Right lobe of liver (tissue), 6 donors: ENCODE measurements around the gene EPHB1. TPM values are rescaled to one million over a fixed set of nuclear protein-coding genes. Genes with fewer than 3 reads are reported as not detected.

Source experiments
- ATAC-seq, 4 donors: fragments of 200-7000 bp; cut with Tn5 transposase; one replicate each; pipeline ENCODE4 v1.9.1; 2020; ENCODE audit warnings: mild to moderate bottlenecking in 4 of 4, moderate library complexity in 4 of 4
- DNase-seq, 3 donors: peaks; one replicate each; pipeline ENCODE4 v3.0.0-alpha.2; 2020
- H3K27ac ChIP-seq, 3 donors: fragments of 200-600 bp; one replicate each; pipeline ENCODE4 v1.8.0; 2022
- H3K27me3 ChIP-seq, 2 donors: fragments of 200-600 bp; one replicate each; pipeline ENCODE4 v1.8.0; 2022
- H3K36me3 ChIP-seq, 4 donors: fragments of 200-600 bp; sonication (generic) in 1 of 4; one replicate each; pipeline versions ENCODE4 v1.5.1 to v1.8.0; 2017 to 2022; ENCODE audit warnings: control low read depth in 1 of 4
- H3K4me1 ChIP-seq, 4 donors: fragments of 200-600 bp; sonication (generic) in 1 of 4; one replicate each; pipeline versions ENCODE4 v1.5.1 to v1.8.0; 2017 to 2022; ENCODE audit warnings: control low read depth in 1 of 4
- H3K4me3 ChIP-seq, 3 donors: fragments of 200-600 bp; one replicate each; pipeline ENCODE4 v1.8.0; 2022
- H3K9me3 ChIP-seq, 4 donors: fragments of 200-600 bp; sonication (generic) in 1 of 4; one replicate each; pipeline versions ENCODE4 v1.5.1 to v1.8.0; 2017 to 2022; ENCODE audit warnings: control low read depth in 1 of 4
- POLR2A ChIP-seq: fragments of 450-650 bp; IDR thresholded peaks from one replicate; pipeline ENCODE4 v1.6.1; 2017; ENCODE audit warnings: antibody characterized with exemption, mild to moderate bottlenecking
- WGBS: methylation state at CpG from one replicate; pipeline ENCODE4 v1.1.6; 2018; ENCODE audit warnings: low coverage, low lambda C conversion rate; ENCODE audit not compliant: insufficient coverage; ENCODE audit errors: missing lambda C conversion rate; 5-methylcytosine and 5-hydroxymethylcytosine counted together
- intact Hi-C, 2 donors: fragments of 100-400 bp; cut with DNase I; formaldehyde crosslinking; loops; one replicate each; pipeline versions ENCODE4 v1.11.2 to v1.14.1; 2022
- total RNA-seq, 6 experiments: library from RNA; depleted of rRNA in 2 of 6; stranded (reverse); fragments of >200 nt in 2 of 6; fragmentation: NEBNext Ultra II Directional in 3 of 6; extraction: Animal tissue kit (Norgen Biotek cat#: 25700) in 3 of 6; gene quantifications; one replicate each; pipeline versions ENCODE4 v1.1.0 to v1.2.4, GENCODE V29; 2016 to 2023
- TF ChIP-seq, protein P1 (sequence below), 4 donors: fragments of 200-600 bp in 3 of 4; fragments of 450-650 bp in 1 of 4; IDR thresholded peaks; one replicate each; pipeline versions ENCODE4 v1.5.1 to v1.8.0; 2016 to 2022; ENCODE audit warnings: antibody characterized with exemption in 4 of 4, mild to moderate bottlenecking in 2 of 4
- donor health status: DM: no; HTN: yes; CAD: no.
- donor health status: DM: no; HTN: no; CAD: no.
- donor health status: DM: no; HTN: no; CAD: no.
- donor health status: DM: no; HTN: yes; CAD: no.
- donor health status: DM: no; HTN: yes; CAD: no.

EPHB1 gene
- total RNA-seq, 6 experiments from 2014 or later: 0.63 to 10.9 (median 1.8) TPM

DNA sequence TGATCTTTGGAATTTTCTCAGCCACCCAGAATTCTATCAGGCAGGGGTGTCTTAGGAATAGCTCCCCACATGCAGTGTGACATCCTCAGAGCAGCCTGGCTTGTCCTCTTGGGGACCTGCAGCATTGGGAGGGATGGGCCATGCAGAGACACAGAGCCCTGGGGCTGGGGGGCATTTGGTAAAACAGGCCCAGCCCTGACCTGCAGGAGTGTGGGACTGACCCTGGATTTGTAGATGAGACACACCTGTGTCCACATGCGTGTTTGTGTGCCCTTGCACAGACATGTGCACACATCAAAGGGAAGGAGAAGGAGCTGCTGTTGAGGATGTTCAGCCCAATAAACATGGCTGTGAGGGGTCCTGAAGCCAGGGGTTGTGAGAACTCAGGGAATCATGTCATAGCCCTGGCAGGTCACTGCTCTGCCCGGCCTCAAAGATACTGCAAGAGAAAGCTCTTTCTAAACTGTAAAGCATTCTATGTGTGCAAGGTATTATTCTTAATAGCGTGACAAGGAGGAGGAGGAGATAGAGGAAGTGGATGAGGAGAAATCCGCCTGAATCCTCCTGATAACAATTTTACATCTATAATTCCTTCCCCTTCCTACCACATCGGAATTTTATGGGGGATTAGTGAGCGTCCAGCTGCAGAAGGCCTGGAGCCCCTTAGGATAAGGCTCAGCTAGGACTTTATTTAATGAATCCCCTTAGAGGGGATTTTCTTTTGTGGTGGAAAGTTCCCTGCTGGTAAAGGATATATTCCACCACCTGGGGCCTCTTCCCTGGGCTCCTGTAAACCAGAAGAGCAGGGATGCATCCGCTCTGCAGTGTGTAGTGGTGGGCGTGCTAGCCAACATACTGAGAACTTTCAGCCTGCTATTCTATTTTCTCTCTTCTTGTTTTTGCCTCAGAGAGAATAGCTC is 245.5 kb downstream of the EPHB1 start:
- H3K9me3 ChIP-seq: no peaks in the 10 kb centered on the region
- H3K36me3 ChIP-seq: no peaks in the 10 kb centered on the region
- no peak for ATAC-seq
- no peak overlapping the region for H3K27ac ChIP-seq
- WGBS: 69% methylated on average over 8 of the region's 8 CpGs
- no peak for TF ChIP-seq POLR2A
- TF ChIP-seq, protein P1, sequence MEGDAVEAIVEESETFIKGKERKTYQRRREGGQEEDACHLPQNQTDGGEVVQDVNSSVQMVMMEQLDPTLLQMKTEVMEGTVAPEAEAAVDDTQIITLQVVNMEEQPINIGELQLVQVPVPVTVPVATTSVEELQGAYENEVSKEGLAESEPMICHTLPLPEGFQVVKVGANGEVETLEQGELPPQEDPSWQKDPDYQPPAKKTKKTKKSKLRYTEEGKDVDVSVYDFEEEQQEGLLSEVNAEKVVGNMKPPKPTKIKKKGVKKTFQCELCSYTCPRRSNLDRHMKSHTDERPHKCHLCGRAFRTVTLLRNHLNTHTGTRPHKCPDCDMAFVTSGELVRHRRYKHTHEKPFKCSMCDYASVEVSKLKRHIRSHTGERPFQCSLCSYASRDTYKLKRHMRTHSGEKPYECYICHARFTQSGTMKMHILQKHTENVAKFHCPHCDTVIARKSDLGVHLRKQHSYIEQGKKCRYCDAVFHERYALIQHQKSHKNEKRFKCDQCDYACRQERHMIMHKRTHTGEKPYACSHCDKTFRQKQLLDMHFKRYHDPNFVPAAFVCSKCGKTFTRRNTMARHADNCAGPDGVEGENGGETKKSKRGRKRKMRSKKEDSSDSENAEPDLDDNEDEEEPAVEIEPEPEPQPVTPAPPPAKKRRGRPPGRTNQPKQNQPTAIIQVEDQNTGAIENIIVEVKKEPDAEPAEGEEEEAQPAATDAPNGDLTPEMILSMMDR (IDR thresholded peaks at IDR 0.05): no peak
- DNase-seq: no peak
- H3K4me1 ChIP-seq: no peaks in the 10 kb centered on the region
- no peak overlapping the region for H3K4me3 ChIP-seq
- intact Hi-C loops: no loop called here
- H3K27me3 ChIP-seq: no peaks in the 10 kb centered on the region

DNA sequence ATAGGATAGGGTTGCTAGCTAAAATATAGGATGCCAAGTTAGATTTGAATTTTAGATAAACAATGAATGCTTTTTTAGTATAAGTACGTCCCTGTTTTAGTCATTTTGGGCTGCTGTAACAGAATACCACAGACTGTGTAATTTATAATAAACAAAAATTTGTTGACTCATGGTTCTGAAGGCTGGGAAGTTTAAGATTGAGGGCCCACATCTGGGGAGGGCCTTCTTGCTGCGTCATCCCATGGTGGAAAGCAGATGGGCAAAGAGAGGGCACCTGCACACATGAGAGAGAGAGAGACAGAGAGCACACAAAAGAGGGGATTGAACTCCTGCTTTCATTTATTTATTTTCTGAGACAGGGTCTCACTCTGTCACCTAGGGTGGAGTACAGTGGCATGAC is 246.5 kb downstream of the EPHB1 start:
- Histone ChIP-seq H3K4me3 (no peak overlapping the region), H3K36me3 (no peaks in the 10 kb centered on the region), H3K4me1 (no peaks in the 10 kb centered on the region), H3K9me3 (no peaks in the 10 kb centered on the region), H3K27me3 (no peaks in the 10 kb centered on the region), H3K27ac (no peak overlapping the region)
- DNase-seq: no peak
- 61% methylated on average over 2 of the region's 2 CpGs for WGBS
- TF ChIP-seq POLR2A: no peak
- TF ChIP-seq, protein P1 (IDR thresholded peaks at IDR 0.05): no peak
- no peak for ATAC-seq
- intact Hi-C loops: no loop called here

DNA sequence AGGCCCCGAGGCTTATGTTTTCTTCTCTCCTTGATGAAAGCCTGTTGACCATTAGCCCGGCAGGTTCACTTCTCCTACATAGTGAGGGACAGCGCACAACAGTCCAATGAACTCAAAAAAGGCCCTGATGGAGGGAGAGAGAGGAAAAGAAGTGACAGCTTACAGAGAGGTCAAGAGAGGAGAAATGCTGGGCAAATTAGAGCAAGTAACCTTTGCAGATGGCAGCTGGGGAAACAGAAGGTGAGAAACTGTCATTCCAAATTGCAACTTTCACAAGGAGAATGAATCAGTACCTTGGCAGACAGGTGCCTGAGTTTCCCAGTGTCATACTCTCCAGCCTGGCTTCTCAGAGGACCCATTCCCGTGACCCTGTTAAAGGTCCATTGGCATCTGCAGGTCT is 252.0 kb downstream of the EPHB1 start:
- H3K4me3 ChIP-seq: no peak overlapping the region
- ATAC-seq (no peak), DNase-seq (no peak)
- no peaks in the 10 kb centered on the region for H3K4me1 ChIP-seq
- no peak overlapping the region for H3K27ac ChIP-seq
- TF ChIP-seq POLR2A: no peak
- TF ChIP-seq, protein P1 (IDR thresholded peaks at IDR 0.05): no peak
- H3K27me3 ChIP-seq: no peaks in the 10 kb centered on the region
- no peaks in the 10 kb centered on the region for H3K36me3 ChIP-seq
- intact Hi-C loops: no loop called here
- WGBS: 83% methylated on average over 3 of the region's 4 CpGs
- no peaks in the 10 kb centered on the region for H3K9me3 ChIP-seq

DNA sequence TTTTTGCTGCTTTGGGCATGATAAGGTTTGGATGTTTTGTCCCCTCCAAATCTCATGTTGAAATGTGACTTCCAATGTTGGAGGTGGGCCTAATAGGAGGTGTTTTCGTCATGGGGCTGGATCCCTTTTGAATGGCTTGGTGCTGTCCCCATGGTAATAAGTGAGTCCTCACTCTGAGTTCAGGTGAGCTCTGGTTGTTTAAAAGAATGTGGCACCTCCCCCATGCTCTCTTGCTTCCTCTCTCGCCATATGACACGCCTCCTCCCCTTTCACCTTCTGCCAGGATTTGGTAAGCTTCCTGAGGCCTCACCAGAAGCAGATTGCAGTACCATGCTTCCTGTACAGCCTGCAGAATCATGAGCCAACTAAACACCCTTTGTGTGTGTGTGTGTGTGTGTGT is 255.5 kb downstream of the EPHB1 start:
- Histone ChIP-seq H3K4me3 (no peak overlapping the region), H3K4me1 (no peaks in the 10 kb centered on the region), H3K27ac (no peak overlapping the region), H3K27me3 (no peaks in the 10 kb centered on the region), H3K36me3 (no peaks in the 10 kb centered on the region), H3K9me3 (no peaks in the 10 kb centered on the region)
- DNase-seq: no peak
- WGBS: 82% methylated on average over 3 of the region's 3 CpGs
- no peak for TF ChIP-seq POLR2A
- TF ChIP-seq, protein P1 (IDR thresholded peaks at IDR 0.05): no peak
- no peak for ATAC-seq
- intact Hi-C loops: no loop called here
